H1 (cell line): Measurements from ENCODE around the gene CDH12. TPM values are rescaled to one million over a fixed set of nuclear protein-coding genes. Genes with fewer than 3 reads are reported as not detected.
"Not testable (repeated sequence)": the region's sequence is repeated elsewhere in the genome, so short reads cannot be mapped to it uniquely, and the experiment has no call there.

Experiments used
- CTCF ChIA-PET: fragments of 300-600 bp; sonication (Branson Sonifier 250); formaldehyde crosslinking; loops from one replicate; lab custom pipeline; 2021; ENCODE audit not compliant: partially characterized antibody; lab: Charles Lee
- POLR2A ChIA-PET: fragments of 300-600 bp; sonication (Branson Sonifier 250); formaldehyde crosslinking; loops from one replicate; lab custom pipeline; 2021; ENCODE audit warnings: inconsistent platforms; ENCODE audit not compliant: partially characterized antibody; lab: Charles Lee
- DNase-seq, 2 experiments: peaks; one replicate each; pipeline versions ENCODE4 v3.0.0 to v3.0.0-alpha.2; 2010 to 2022; ENCODE audit warnings: low spot score in 2 of 2, low read depth in 1 of 2, mixed read lengths in 1 of 2
- FAIRE-seq: peaks from 2 replicates; lab custom pipeline; 2011; peaks lifted over from hg19 to GRCh38; lab: Jason Lieb, UNC
- H2AFZ ChIP-seq: 2 replicates; pipeline ENCODE4 v1.8.1; 2012; ENCODE audit warnings: low read length, inconsistent platforms
- H2AK5ac ChIP-seq: 2 replicates; pipeline ENCODE4 v1.6.1; 2013; ENCODE audit warnings: low read depth, low read length
- H2BK120ac ChIP-seq: replicated peaks from 2 replicates; pipeline ENCODE3; 2013; ENCODE audit warnings: low read depth, low read length, inconsistent platforms
- H2BK12ac ChIP-seq: 2 replicates; pipeline ENCODE4 v1.6.1; 2013; ENCODE audit warnings: low read depth, low read length
- H2BK15ac ChIP-seq: 2 replicates; pipeline ENCODE4 v1.6.1; 2013; ENCODE audit warnings: low read length
- H2BK20ac ChIP-seq: 2 replicates; pipeline ENCODE4 v1.6.1; 2013; ENCODE audit warnings: low read length
- H2BK5ac ChIP-seq: 2 replicates; pipeline ENCODE4 v1.6.1; 2013; ENCODE audit warnings: low read depth, low read length
- H3K14ac ChIP-seq: 2 replicates; pipeline ENCODE4 v1.6.1; 2013; ENCODE audit warnings: inconsistent platforms; ENCODE audit not compliant: insufficient read length
- H3K18ac ChIP-seq: 2 replicates; pipeline ENCODE4 v1.6.1; 2013; ENCODE audit warnings: low read length; ENCODE audit errors: extremely low read depth
- H3K23ac ChIP-seq: 2 replicates; pipeline ENCODE4 v1.6.1; 2013; ENCODE audit warnings: inconsistent platforms; ENCODE audit not compliant: insufficient read length
- H3K23me2 ChIP-seq: 2 replicates; pipeline ENCODE4 v1.6.1; 2013; ENCODE audit warnings: low read depth, low read length
- H3K27ac ChIP-seq: 2 replicates; pipeline ENCODE4 v1.6.1; 2011; ENCODE audit warnings: low read depth, low read length, inconsistent platforms
- H3K27me3 ChIP-seq, 4 experiments: replicated peaks in 1 of 4; 1 replicate in 1 of 4; 2 replicates in 3 of 4; pipeline versions ENCODE4 v1.6.1 to v1.8.1; 2011 to 2013; ENCODE audit warnings: low read length in 3 of 4, mild to moderate bottlenecking in 3 of 4, inconsistent platforms in 2 of 4, mixed read lengths in 2 of 4, moderate library complexity in 1 of 4; ENCODE audit not compliant: control insufficient read depth in 3 of 4, insufficient read depth in 3 of 4; ENCODE audit errors: extremely low read depth in 1 of 4
- H3K36me3 ChIP-seq, 4 experiments: 2 replicates each; pipeline versions ENCODE4 v1.6.1 to v1.8.1; 2011 to 2013; ENCODE audit warnings: mild to moderate bottlenecking in 4 of 4, low read length in 3 of 4, moderate library complexity in 2 of 4, control low read depth in 1 of 4, inconsistent platforms in 1 of 4; ENCODE audit not compliant: insufficient read depth in 4 of 4, control insufficient read depth in 2 of 4
- H3K4ac ChIP-seq: replicated peaks from 2 replicates; pipeline ENCODE3; 2013; ENCODE audit warnings: low read length, low read depth, mixed read lengths, inconsistent platforms; ENCODE audit not compliant: insufficient read length
- H3K4me1 ChIP-seq, 4 experiments: replicated peaks in 1 of 4; 1 replicate in 1 of 4; 2 replicates in 3 of 4; pipeline versions ENCODE4 v1.6.1 to v1.8.1; 2011 to 2013; ENCODE audit warnings: low read length in 3 of 4, inconsistent platforms in 2 of 4, mixed read lengths in 1 of 4; ENCODE audit not compliant: insufficient read depth in 4 of 4, control insufficient read depth in 3 of 4
- H3K4me2 ChIP-seq, 2 experiments: 2 replicates each; pipeline versions ENCODE4 v1.6.1 to v1.8.1; 2011 to 2013; ENCODE audit warnings: low read depth in 2 of 2, low read length in 2 of 2, control low read depth in 1 of 2, inconsistent platforms in 1 of 2, mild to moderate bottlenecking in 1 of 2; ENCODE audit not compliant: insufficient read depth in 1 of 2
- H3K4me3 ChIP-seq, 4 experiments: fragments of 200-600, 300-600 bp in 1 of 4; sonication (generic), shearing (Covaris generic), sonication (Bioruptor Twin) in 1 of 4; 2 replicates each; pipeline versions ENCODE4 v1.5.1 to v1.8.1; 2011 to 2016; ENCODE audit warnings: low read length in 4 of 4, low read depth in 3 of 4, control low read depth in 2 of 4, inconsistent platforms in 2 of 4, mild to moderate bottlenecking in 2 of 4, mixed read lengths in 1 of 4, moderate library complexity in 1 of 4; ENCODE audit not compliant: insufficient read depth in 2 of 4; ENCODE audit errors: extremely low read depth in 1 of 4
- H3K56ac ChIP-seq: replicated peaks from 2 replicates; pipeline ENCODE3; 2013; ENCODE audit warnings: low read depth, mild to moderate bottlenecking, mixed read lengths, low read length, inconsistent platforms; ENCODE audit not compliant: insufficient read length
- H3K79me1 ChIP-seq: 2 replicates; pipeline ENCODE4 v1.6.1; 2013; ENCODE audit warnings: low read depth, low read length, control low read depth
- H3K79me2 ChIP-seq, 2 experiments: 2 replicates each; pipeline versions ENCODE4 v1.6.1 to v1.8.1; 2012 to 2013; ENCODE audit warnings: low read length in 2 of 2, mild to moderate bottlenecking in 2 of 2, inconsistent platforms in 1 of 2; ENCODE audit not compliant: insufficient read depth in 2 of 2, control insufficient read depth in 1 of 2
- H3K9ac ChIP-seq, 4 experiments: replicated peaks in 1 of 4; 1 replicate in 1 of 4; 2 replicates in 3 of 4; pipeline versions ENCODE4 v1.6.1 to v1.8.1; 2011 to 2013; ENCODE audit warnings: low read depth in 3 of 4, low read length in 3 of 4, control low read depth in 2 of 4, mild to moderate bottlenecking in 2 of 4, moderate library complexity in 2 of 4, inconsistent platforms in 1 of 4; ENCODE audit errors: extremely low read depth in 1 of 4
- H3K9me3 ChIP-seq, 2 experiments: 2 replicates each; pipeline versions ENCODE4 v1.6.1 to v1.8.1; 2012 to 2013; ENCODE audit warnings: mild to moderate bottlenecking in 2 of 2, moderate library complexity in 2 of 2, control low read depth in 1 of 2, inconsistent platforms in 1 of 2, low read depth in 1 of 2, low read length in 1 of 2, mixed read lengths in 1 of 2; ENCODE audit not compliant: insufficient read depth in 2 of 2
- H4K20me1 ChIP-seq, 2 experiments: replicated peaks in 1 of 2; 2 replicates each; pipeline versions ENCODE3 to v1.8.1; 2011 to 2013; ENCODE audit warnings: inconsistent platforms in 2 of 2, low read length in 2 of 2, mild to moderate bottlenecking in 1 of 2; ENCODE audit not compliant: insufficient read depth in 2 of 2, control insufficient read depth in 1 of 2
- H4K5ac ChIP-seq: 2 replicates; pipeline ENCODE4 v1.6.1; 2013; ENCODE audit warnings: low read length, low read depth, mixed read lengths, inconsistent platforms; ENCODE audit not compliant: insufficient read length
- H4K8ac ChIP-seq: 2 replicates; pipeline ENCODE4 v1.8.0; 2013; ENCODE audit warnings: mild to moderate bottlenecking, moderate library complexity, low read length, inconsistent platforms; ENCODE audit not compliant: insufficient read depth; ENCODE audit errors: extremely low read depth
- H4K91ac ChIP-seq: replicated peaks from 2 replicates; pipeline ENCODE3; 2013; ENCODE audit warnings: low read length, mixed read lengths, inconsistent platforms; ENCODE audit not compliant: insufficient read length
- WGBS, 2 experiments: shearing (Covaris generic) in 1 of 2; methylation state at CpG; one replicate each; pipeline versions ENCODE4 v1.1.6 to v1.1.7; 2013 to 2015; ENCODE audit warnings: low lambda C conversion rate in 2 of 2, mixed read lengths in 2 of 2, inconsistent platforms in 1 of 2, low coverage in 1 of 2, missing lambda C conversion rate in 1 of 2; ENCODE audit not compliant: insufficient replicate concordance in 2 of 2, insufficient coverage in 1 of 2, insufficient read length in 1 of 2; ENCODE audit errors: extremely low coverage in 1 of 2, missing lambda C conversion rate in 1 of 2; 5-methylcytosine and 5-hydroxymethylcytosine counted together
- polyA plus RNA-seq, 7 experiments: library from polyadenylated mRNA; depleted of rRNA in 3 of 7; stranded (reverse) in 5 of 7; unstranded in 2 of 7; fragments of >200 nt in 5 of 7; fragments of 200-250 nt in 2 of 7; gene quantifications; 1 replicate in 5 of 7; 2 replicates in 1 of 7; 4 replicates in 1 of 7; pipeline versions ENCODE4 v1.2.1 to v1.2.3, GENCODE V29; 2011 to 2013; ENCODE audit warnings: missing spikeins in 2 of 7, mixed read lengths in 2 of 7
- total RNA-seq: library from RNA; stranded (reverse); fragmentation: NEBNext Ultra II Directional; extraction: Animal tissue kit (Norgen Biotek cat#: 25700); gene quantifications from 2 replicates; pipeline ENCODE4 v1.2.1, GENCODE V29; 2021

The CDH12 gene
- total and polyA plus RNA-seq, 2 of the 8 experiments (the other 6 are each of a cell fraction or from before 2014, with no cell fraction given), result 0.03 TPM; not detected in 1

DNA sequence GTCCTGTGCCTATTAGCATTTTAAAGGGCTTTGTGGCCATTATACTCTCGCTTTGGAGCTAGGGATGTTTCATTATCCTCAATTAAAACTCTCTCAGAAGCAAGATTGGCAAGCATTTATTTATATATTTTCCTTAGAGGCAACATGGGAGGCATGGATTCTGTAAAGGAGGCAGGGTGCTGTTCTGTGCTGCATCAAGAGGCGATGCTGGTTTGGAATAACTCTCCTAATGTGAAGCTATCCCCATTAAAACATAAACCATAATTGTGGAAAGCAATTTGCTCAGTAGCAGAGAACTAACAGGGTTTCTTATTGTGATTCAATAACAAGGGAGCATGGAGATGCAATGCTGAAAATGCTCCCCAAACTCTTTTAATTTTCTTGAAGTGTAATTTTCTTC is 664.5 kb downstream of the CDH12 start:
- H3K4me1 ChIP-seq, H3K4me3 ChIP-seq, H2AFZ ChIP-seq, H4K8ac ChIP-seq, H2BK20ac ChIP-seq, CTCF ChIA-PET, H3K9me3 ChIP-seq, POLR2A ChIA-PET, H3K27ac ChIP-seq, H3K14ac ChIP-seq, H3K18ac ChIP-seq, H2BK5ac ChIP-seq, H4K91ac ChIP-seq, H3K36me3 ChIP-seq, H3K4ac ChIP-seq, FAIRE-seq, H2BK120ac ChIP-seq, H2BK15ac ChIP-seq, H3K56ac ChIP-seq, H2AK5ac ChIP-seq, H3K79me2 ChIP-seq, H3K79me1 ChIP-seq, H3K23ac ChIP-seq, DNase-seq, H4K20me1 ChIP-seq, H3K23me2 ChIP-seq, H3K27me3 ChIP-seq, H2BK12ac ChIP-seq, H4K5ac ChIP-seq, H3K9ac ChIP-seq: not testable (repeated sequence)
- peak overlapping the region in 1 of 2 experiments; percentile 39; a peak in 1 of 4 replicates for H3K4me2 ChIP-seq
- WGBS, 2 experiments, result 80% methylated on average over 2 of the region's 2 CpGs; no CpG with 5 or more reads in 1 of the 2 experiments

DNA sequence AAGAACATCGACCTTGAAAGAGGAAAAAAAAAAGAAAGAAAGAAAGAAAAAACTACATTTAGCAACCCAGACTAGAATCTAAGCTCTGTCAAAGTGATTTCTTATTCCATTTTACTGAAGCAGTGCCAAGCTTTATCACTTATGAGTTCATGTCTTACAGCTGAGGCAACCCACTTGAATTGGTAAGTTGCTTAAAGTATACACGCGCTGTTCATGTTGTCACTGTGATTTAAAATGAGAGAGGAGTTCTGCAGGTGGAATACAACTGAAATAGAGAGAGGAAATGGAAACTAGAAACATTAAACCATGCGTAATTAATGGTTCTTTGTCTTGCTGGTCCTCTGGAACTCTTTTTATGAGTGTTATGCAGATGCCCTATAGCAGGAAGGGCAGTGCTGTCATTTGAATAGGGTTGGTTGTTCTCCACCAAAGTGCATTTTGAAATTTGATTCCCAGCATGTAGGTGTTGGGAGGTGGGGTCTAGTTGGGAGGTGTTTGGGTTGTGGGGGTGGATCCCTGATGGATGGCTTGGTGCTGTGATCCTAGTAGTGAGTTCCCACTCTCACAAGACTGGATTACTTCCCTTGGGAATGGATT is 665.4 kb downstream of the CDH12 start:
- H2BK5ac ChIP-seq, H3K23me2 ChIP-seq, H4K5ac ChIP-seq, H4K20me1 ChIP-seq, H3K14ac ChIP-seq, H2BK120ac ChIP-seq, H3K23ac ChIP-seq, H3K9ac ChIP-seq, H3K4me3 ChIP-seq, H2BK20ac ChIP-seq, H3K4me1 ChIP-seq, H3K27me3 ChIP-seq, H3K18ac ChIP-seq, DNase-seq, H4K91ac ChIP-seq, H2AFZ ChIP-seq, H3K79me2 ChIP-seq, H2BK15ac ChIP-seq, POLR2A ChIA-PET, CTCF ChIA-PET, H3K27ac ChIP-seq, H3K4ac ChIP-seq, H3K36me3 ChIP-seq, H2BK12ac ChIP-seq, H3K9me3 ChIP-seq, H3K56ac ChIP-seq, H2AK5ac ChIP-seq, H4K8ac ChIP-seq, H3K79me1 ChIP-seq: not testable (repeated sequence)
- WGBS, 2 experiments, result 15% methylated on average over 3 of the region's 4 CpGs; no CpG with 5 or more reads in 1 of the 2 experiments
- peak; percentile 99 for FAIRE-seq
- peak overlapping the region in 1 of 2 experiments; percentile 39; a peak in 2 of 4 replicates for H3K4me2 ChIP-seq
